HepG2 (cell line): ENCODE results near the gene HYLS1. TPM values are rescaled to one million over a fixed set of nuclear protein-coding genes. Genes with fewer than 3 reads are reported as not detected.

Experiments
- ASH2L ChIP-seq: fragments of 300-600, 200-600 bp; sonication (generic); IDR thresholded peaks from 2 replicates; pipeline ENCODE4 v1.7.0; 2017; ENCODE audit warnings: low read depth, mild to moderate bottlenecking, moderate library complexity, mixed read lengths, low read length; ENCODE audit not compliant: insufficient read length
- HOXA5 ChIP-seq: sonication (generic); formaldehyde crosslinking; IDR thresholded peaks from 2 replicates; pipeline ENCODE4 v1.4.0; 2020; ENCODE audit warnings: missing genetic modification reagents
- KDM6A ChIP-seq: IDR thresholded peaks from 2 replicates; pipeline ENCODE4 v1.6.1; 2016; ENCODE audit warnings: low read depth
- KLF6 ChIP-seq: IDR thresholded peaks from 2 replicates; pipeline ENCODE4 v1.8.0; 2016; ENCODE audit warnings: missing biosample characterization, missing genetic modification reagents
- KMT2B ChIP-seq: IDR thresholded peaks from 2 replicates; pipeline ENCODE4 v1.6.1; 2016; ENCODE audit warnings: missing genetic modification reagents, missing compliant biosample characterization
- NFE2L1 ChIP-seq: sonication (generic); formaldehyde crosslinking; IDR thresholded peaks from 2 replicates; pipeline ENCODE4 v1.4.0; 2020; ENCODE audit warnings: missing genetic modification reagents, mild to moderate bottlenecking, borderline replicate concordance
- PHF20 ChIP-seq: sonication (generic); formaldehyde crosslinking; IDR thresholded peaks from 2 replicates; pipeline ENCODE4 v1.5.0; 2020; ENCODE audit warnings: mild to moderate bottlenecking, missing genetic modification reagents
- POLR2A ChIP-seq, 2 experiments: IDR thresholded peaks; 2 replicates each; pipeline ENCODE4 v1.6.1; 2011; ENCODE audit warnings: low read depth in 2 of 2, low read length in 2 of 2, mild to moderate bottlenecking in 1 of 2, moderate library complexity in 1 of 2; ENCODE audit not compliant: insufficient read depth in 1 of 2
- SIN3A ChIP-seq: IDR thresholded peaks from 2 replicates; pipeline ENCODE4 v1.6.1; 2011; ENCODE audit warnings: low read depth, mild to moderate bottlenecking, control low read depth, low read length, borderline replicate concordance
- ZBTB7A ChIP-seq: sonication (generic); formaldehyde crosslinking; IDR thresholded peaks from 2 replicates; pipeline ENCODE4 v1.8.0; 2022; ENCODE audit warnings: mild to moderate bottlenecking, missing genetic modification reagents
- ZKSCAN1 ChIP-seq: fragments of 150-350 bp; IDR thresholded peaks from 2 replicates; pipeline ENCODE4 v1.6.1; 2014; ENCODE audit warnings: low read length
- ZMYM4 ChIP-seq: sonication (generic); formaldehyde crosslinking; IDR thresholded peaks from 2 replicates; pipeline ENCODE4 v1.8.1; 2023; ENCODE audit warnings: mild to moderate bottlenecking, missing genetic modification reagents
- ZNF552 ChIP-seq: sonication (generic); formaldehyde crosslinking; IDR thresholded peaks from 2 replicates; pipeline ENCODE4 v1.9.0; 2022; ENCODE audit warnings: missing genetic modification reagents, mild to moderate bottlenecking, borderline replicate concordance
- ZNF558 ChIP-seq: sonication (generic); formaldehyde crosslinking; IDR thresholded peaks from 2 replicates; pipeline ENCODE4 v1.9.0; 2022; ENCODE audit warnings: mild to moderate bottlenecking, missing genetic modification reagents, borderline replicate concordance
- ZNF562 ChIP-seq: sonication (generic); formaldehyde crosslinking; IDR thresholded peaks from 2 replicates; pipeline ENCODE4 v1.8.0; 2022; ENCODE audit warnings: missing genetic modification reagents, borderline replicate concordance
- ZNF749 ChIP-seq: sonication (generic); formaldehyde crosslinking; IDR thresholded peaks from 2 replicates; pipeline ENCODE4 v1.8.0; 2022; ENCODE audit warnings: mild to moderate bottlenecking, missing genetic modification reagents, moderate library complexity, borderline replicate concordance
- polyA plus RNA-seq, 8 experiments: library from polyadenylated mRNA; depleted of rRNA in 3 of 8; stranded (reverse) in 7 of 8; unstranded in 1 of 8; fragments of >200 nt; fragmentation: Illumina TruSeq in 4 of 8; extraction: Trizol in 4 of 8; gene quantifications; 2 replicates each; pipeline versions ENCODE4 v1.2.1 to v1.2.3, GENCODE V29; 2011 to 2016; ENCODE audit warnings: low read depth in 4 of 8, missing spikeins in 1 of 8, mixed read lengths in 1 of 8; ENCODE audit not compliant: insufficient read depth in 1 of 8
- total RNA-seq, 5 experiments: library from RNA; depleted of rRNA; stranded (reverse); fragments of >200 nt; fragmentation: Illumina TruSeq; extraction: Trizol; gene quantifications; 2 replicates each; pipeline ENCODE4 v1.2.3, GENCODE V29; 2016; ENCODE audit warnings: low read depth in 1 of 5
- TF ChIP-seq, protein P1 (sequence below): IDR thresholded peaks from 2 replicates; pipeline ENCODE4 v1.6.1; 2016; ENCODE audit warnings: missing genetic modification reagents, missing compliant biosample characterization
- TF ChIP-seq, protein P2 (sequence below): sonication (generic); formaldehyde crosslinking; IDR thresholded peaks from 2 replicates; pipeline ENCODE4 v1.8.1; 2022; ENCODE audit warnings: low read depth, mild to moderate bottlenecking, missing genetic modification reagents
- TF ChIP-seq, protein P3 (sequence below): sonication (generic); formaldehyde crosslinking; IDR thresholded peaks from 2 replicates; pipeline ENCODE4 v1.5.0; 2020; ENCODE audit warnings: missing genetic modification reagents
- TF ChIP-seq, protein P4 (sequence below): sonication (generic); formaldehyde crosslinking; IDR thresholded peaks from 2 replicates; pipeline ENCODE4 v1.4.0; 2020; ENCODE audit warnings: missing genetic modification reagents
- TF ChIP-seq, protein P5 (sequence below): IDR thresholded peaks from 2 replicates; pipeline ENCODE4 v1.6.1; 2016; ENCODE audit warnings: control low read depth
- TF ChIP-seq, protein P6 (sequence below): sonication (generic); formaldehyde crosslinking; IDR thresholded peaks from 2 replicates; pipeline ENCODE4 v1.4.0; 2020; ENCODE audit warnings: mild to moderate bottlenecking, missing genetic modification reagents

The HYLS1 gene
- total and polyA plus RNA-seq, 2 of the 13 experiments (the other 11 are each of a cell fraction or from before 2014, with no cell fraction given) = 1.3 to 3.8 TPM

DNA sequence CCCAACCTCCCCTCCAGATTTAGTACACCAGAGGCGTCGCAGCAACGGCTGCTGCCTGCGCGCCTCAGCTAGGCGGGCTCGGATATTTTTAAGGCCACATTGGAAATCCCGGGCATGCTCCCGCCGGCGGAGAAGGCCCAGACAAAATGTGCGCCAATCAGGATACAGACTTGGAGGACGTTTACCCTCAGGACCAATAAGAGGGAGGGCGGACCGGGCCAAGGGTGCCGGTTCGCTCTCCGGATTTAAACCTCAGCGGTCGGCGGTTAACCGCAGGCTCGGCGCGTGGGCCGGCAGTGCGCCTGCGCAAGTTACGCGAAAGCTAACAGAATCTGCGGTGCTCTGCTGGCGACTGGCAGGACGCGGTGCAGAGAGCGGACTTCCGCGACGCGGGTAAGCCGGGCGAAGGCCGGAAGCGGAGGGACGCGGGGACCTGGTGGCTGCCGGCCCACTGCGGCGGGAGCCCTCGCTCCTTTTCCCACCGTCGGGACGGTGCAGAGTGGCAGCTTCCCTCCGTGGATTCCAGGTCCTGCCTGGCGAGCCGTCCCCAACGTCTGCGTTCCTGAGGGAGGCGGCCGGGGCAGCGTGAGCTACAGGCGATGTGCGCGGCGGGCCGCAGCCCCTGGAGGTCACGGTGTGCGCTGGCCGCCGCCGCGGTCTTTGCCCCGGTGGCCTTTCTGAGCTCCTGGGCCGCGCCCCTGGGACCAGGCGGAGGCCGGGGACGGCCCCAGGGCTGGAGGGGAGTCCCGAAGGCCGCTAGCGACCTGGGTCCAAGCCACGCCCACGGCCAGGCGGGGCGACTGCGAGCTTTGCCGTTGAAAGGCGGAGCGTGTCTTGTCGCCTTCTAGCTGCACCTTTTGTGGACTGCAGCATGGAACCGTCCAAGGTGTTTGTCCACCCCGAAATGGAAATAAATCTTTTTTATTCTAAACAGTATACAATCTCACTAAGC lies at the start of gene HYLS1 (continued):
- peak; percentile 84 for TF ChIP-seq ZNF552
- TF ChIP-seq, protein P1, sequence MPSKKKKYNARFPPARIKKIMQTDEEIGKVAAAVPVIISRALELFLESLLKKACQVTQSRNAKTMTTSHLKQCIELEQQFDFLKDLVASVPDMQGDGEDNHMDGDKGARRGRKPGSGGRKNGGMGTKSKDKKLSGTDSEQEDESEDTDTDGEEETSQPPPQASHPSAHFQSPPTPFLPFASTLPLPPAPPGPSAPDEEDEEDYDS (CRISPR knock-in tag) = peak; percentile 79
- TF ChIP-seq ZNF558 (CRISPR knock-in tag) = no peak; the same call in 1 of the 2 replicates
- peak; percentile 64 for TF ChIP-seq PHF20
- TF ChIP-seq POLR2A (IDR thresholded peaks at IDR 0.05; ENCODE audit: insufficient read depth in 1 of 2, low read depth in 2 of 2, low read length in 2 of 2) = peak; percentile 56 to 70
- TF ChIP-seq NFE2L1 (CRISPR knock-in tag) = peak; percentile 67; the same call in 1 of the 2 replicates
- TF ChIP-seq HOXA5 = 0 out of 2 replicates have a peak, but pooled peaks have one; percentile 16
- TF ChIP-seq, protein P2, sequence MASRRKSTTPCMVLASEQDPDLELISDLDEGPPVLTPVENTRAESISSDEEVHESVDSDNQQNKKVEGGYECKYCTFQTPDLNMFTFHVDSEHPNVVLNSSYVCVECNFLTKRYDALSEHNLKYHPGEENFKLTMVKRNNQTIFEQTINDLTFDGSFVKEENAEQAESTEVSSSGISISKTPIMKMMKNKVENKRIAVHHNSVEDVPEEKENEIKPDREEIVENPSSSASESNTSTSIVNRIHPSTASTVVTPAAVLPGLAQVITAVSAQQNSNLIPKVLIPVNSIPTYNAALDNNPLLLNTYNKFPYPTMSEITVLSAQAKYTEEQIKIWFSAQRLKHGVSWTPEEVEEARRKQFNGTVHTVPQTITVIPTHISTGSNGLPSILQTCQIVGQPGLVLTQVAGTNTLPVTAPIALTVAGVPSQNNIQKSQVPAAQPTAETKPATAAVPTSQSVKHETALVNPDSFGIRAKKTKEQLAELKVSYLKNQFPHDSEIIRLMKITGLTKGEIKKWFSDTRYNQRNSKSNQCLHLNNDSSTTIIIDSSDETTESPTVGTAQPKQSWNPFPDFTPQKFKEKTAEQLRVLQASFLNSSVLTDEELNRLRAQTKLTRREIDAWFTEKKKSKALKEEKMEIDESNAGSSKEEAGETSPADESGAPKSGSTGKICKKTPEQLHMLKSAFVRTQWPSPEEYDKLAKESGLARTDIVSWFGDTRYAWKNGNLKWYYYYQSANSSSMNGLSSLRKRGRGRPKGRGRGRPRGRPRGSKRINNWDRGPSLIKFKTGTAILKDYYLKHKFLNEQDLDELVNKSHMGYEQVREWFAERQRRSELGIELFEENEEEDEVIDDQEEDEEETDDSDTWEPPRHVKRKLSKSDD (CRISPR knock-in tag) = peak; percentile 85; the same call in 1 of the 2 replicates
- TF ChIP-seq, protein P3, sequence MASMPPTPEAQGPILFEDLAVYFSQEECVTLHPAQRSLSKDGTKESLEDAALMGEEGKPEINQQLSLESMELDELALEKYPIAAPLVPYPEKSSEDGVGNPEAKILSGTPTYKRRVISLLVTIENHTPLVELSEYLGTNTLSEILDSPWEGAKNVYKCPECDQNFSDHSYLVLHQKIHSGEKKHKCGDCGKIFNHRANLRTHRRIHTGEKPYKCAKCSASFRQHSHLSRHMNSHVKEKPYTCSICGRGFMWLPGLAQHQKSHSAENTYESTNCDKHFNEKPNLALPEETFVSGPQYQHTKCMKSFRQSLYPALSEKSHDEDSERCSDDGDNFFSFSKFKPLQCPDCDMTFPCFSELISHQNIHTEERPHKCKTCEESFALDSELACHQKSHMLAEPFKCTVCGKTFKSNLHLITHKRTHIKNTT (CRISPR knock-in tag) = no peak
- TF ChIP-seq ZKSCAN1 = no peak
- no peak for TF ChIP-seq KDM6A (CRISPR knock-in tag)
- TF ChIP-seq, protein P4, sequence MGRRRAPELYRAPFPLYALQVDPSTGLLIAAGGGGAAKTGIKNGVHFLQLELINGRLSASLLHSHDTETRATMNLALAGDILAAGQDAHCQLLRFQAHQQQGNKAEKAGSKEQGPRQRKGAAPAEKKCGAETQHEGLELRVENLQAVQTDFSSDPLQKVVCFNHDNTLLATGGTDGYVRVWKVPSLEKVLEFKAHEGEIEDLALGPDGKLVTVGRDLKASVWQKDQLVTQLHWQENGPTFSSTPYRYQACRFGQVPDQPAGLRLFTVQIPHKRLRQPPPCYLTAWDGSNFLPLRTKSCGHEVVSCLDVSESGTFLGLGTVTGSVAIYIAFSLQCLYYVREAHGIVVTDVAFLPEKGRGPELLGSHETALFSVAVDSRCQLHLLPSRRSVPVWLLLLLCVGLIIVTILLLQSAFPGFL (CRISPR knock-in tag) = no peak
- TF ChIP-seq ZMYM4 (CRISPR knock-in tag) = peak; percentile 67
- peak; percentile 38; the same call in 1 of the 2 replicates for TF ChIP-seq ZBTB7A (CRISPR knock-in tag)
- TF ChIP-seq ASH2L = peak; percentile 37
- TF ChIP-seq ZNF749 = peak; percentile 80
- TF ChIP-seq, protein P5, sequence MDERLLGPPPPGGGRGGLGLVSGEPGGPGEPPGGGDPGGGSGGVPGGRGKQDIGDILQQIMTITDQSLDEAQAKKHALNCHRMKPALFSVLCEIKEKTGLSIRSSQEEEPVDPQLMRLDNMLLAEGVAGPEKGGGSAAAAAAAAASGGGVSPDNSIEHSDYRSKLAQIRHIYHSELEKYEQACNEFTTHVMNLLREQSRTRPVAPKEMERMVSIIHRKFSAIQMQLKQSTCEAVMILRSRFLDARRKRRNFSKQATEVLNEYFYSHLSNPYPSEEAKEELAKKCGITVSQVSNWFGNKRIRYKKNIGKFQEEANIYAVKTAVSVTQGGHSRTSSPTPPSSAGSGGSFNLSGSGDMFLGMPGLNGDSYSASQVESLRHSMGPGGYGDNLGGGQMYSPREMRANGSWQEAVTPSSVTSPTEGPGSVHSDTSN (CRISPR knock-in tag) = no peak
- TF ChIP-seq KMT2B (CRISPR knock-in tag) = peak; percentile 64; the same call in 1 of the 2 replicates
- TF ChIP-seq KLF6 = peak; percentile 24; the same call in 1 of the 2 replicates
- TF ChIP-seq, protein P6, sequence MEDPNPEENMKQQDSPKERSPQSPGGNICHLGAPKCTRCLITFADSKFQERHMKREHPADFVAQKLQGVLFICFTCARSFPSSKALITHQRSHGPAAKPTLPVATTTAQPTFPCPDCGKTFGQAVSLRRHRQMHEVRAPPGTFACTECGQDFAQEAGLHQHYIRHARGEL (CRISPR knock-in tag) = peak; percentile 63; the same call in 1 of the 2 replicates
- TF ChIP-seq ZNF562 (CRISPR knock-in tag) = peak; percentile 64; the same call in 1 of the 2 replicates
- TF ChIP-seq SIN3A = no peak
